GM12878 (cell line): ENCODE results near the gene POC1B.

ENCODE experiments used
- CHD2 ChIP-seq: IDR thresholded peaks from 2 replicates; pipeline ENCODE4 v1.6.1; 2011; ENCODE audit warnings: low read depth, low read length, improper control_type of control experiment, borderline replicate concordance
- CTCF ChIP-seq, 3 experiments: IDR thresholded peaks in 2 of 3; conservative IDR thresholded peaks in 1 of 3; 2 replicates each; pipeline ENCODE4 v1.5.1; 2011; ENCODE audit warnings: low read depth in 3 of 3, low read length in 3 of 3, mild to moderate bottlenecking in 3 of 3, control low read depth in 2 of 3, moderate library complexity in 2 of 3, inconsistent platforms in 1 of 3, mixed read lengths in 1 of 3; ENCODE audit not compliant: control insufficient read depth in 2 of 3, insufficient read depth in 1 of 3; ENCODE audit errors: extremely low read depth in 1 of 3
- ESRRA ChIP-seq: IDR thresholded peaks from 2 replicates; pipeline ENCODE4 v1.6.1; 2012; ENCODE audit warnings: mild to moderate bottlenecking, low read length, improper control_type of control experiment
- EZH2 ChIP-seq: IDR thresholded peaks from 2 replicates; pipeline ENCODE4 v1.6.1; 2012; ENCODE audit warnings: low read depth, mild to moderate bottlenecking, control low read depth, inconsistent platforms, low read length, borderline replicate concordance; ENCODE audit not compliant: control insufficient read depth
- JUND ChIP-seq: IDR thresholded peaks from 2 replicates; pipeline ENCODE4 v1.6.1; 2012; ENCODE audit warnings: low read depth, mild to moderate bottlenecking, low read length, improper control_type of control experiment, moderate library complexity
- KDM1A ChIP-seq: fragments of 200-600 bp; sonication (generic); IDR thresholded peaks from 2 replicates; pipeline ENCODE4 v1.6.1; 2016; ENCODE audit warnings: borderline replicate concordance
- MXI1 ChIP-seq: fragments of 150-350 bp; IDR thresholded peaks from 2 replicates; pipeline ENCODE4 v1.6.1; 2011; ENCODE audit warnings: low read depth, mild to moderate bottlenecking, inconsistent platforms, low read length, improper control_type of control experiment
- MYC ChIP-seq: IDR thresholded peaks from 2 replicates; pipeline ENCODE4 v1.6.1; 2011; ENCODE audit warnings: mild to moderate bottlenecking, low read length, moderate library complexity, inconsistent platforms; ENCODE audit not compliant: insufficient read depth, insufficient replicate concordance, insufficient read length, severe bottlenecking
- POLR2A ChIP-seq: IDR thresholded peaks from 2 replicates; pipeline ENCODE4 v1.6.1; 2011; ENCODE audit warnings: low read depth, mild to moderate bottlenecking, low read length
- POLR2AphosphoS2 ChIP-seq: IDR thresholded peaks from 2 replicates; pipeline ENCODE4 v1.6.1; 2011; ENCODE audit warnings: low read depth, mild to moderate bottlenecking, low read length, improper control_type of control experiment, moderate library complexity
- TAF1 ChIP-seq: IDR thresholded peaks from 2 replicates; pipeline ENCODE4 v1.6.1; 2011; ENCODE audit warnings: mild to moderate bottlenecking, low read depth, low read length, borderline replicate concordance
- ZBTB11 ChIP-seq: fragments of 450-650 bp; formaldehyde crosslinking; IDR thresholded peaks from 2 replicates; pipeline ENCODE4 v1.5.0; 2022; ENCODE audit warnings: mild to moderate bottlenecking, missing genetic modification characterization

- TF ChIP-seq JUND (no peak), MYC (no peak), CHD2 (no peak), MXI1 (no peak), POLR2AphosphoS2 (no peak), EZH2 (no peak), KDM1A (no peak), ESRRA (no peak), POLR2A (no peak), ZBTB11 (CRISPR knock-in tag) (no peak), TAF1 (no peak), CTCF (IDR thresholded peaks at IDR 0.05 in 2 of 3, conservative IDR thresholded peaks at IDR 0.05 in 1 of 3; ENCODE audit: control insufficient read depth in 2 of 3, extremely low read depth in 1 of 3, insufficient read depth in 1 of 3, low read depth in 3 of 3, low read length in 3 of 3) (no peak)
Measured at GRCh38 chr12:89566615-89567014, 40.8 kb upstream of the POC1B start.
